Measurements from ENCODE around the gene RPH3AL. TPM values are rescaled to one million over a fixed set of nuclear protein-coding genes. Genes with fewer than 3 reads are reported as not detected.

The RPH3AL gene
- total and polyA plus RNA-seq, 2 of the 8 experiments (the other 6 are each of a cell fraction or from before 2014, with no cell fraction given), result 5.6 to 5.8 TPM

GRCh38 chr17:227078-227945 is 125.3 kb downstream of the RPH3AL start:
- Histone ChIP-seq H3K27me3 (replicated peaks in 1 of 4; ENCODE audit: control insufficient read depth in 3 of 4, extremely low read depth in 1 of 4, insufficient read depth in 3 of 4, low read length in 3 of 4) (no peaks in the 10 kb centered on the region), H4K8ac (ENCODE audit: extremely low read depth, insufficient read depth, low read length) (no peak overlapping the region; the same call in 1 of the 2 replicates), H3K27ac (ENCODE audit: low read depth, low read length) (no peak overlapping the region), H2BK5ac (ENCODE audit: low read depth, low read length) (no peak overlapping the region), H3K23ac (ENCODE audit: insufficient read length) (no peak overlapping the region), H3K79me1 (ENCODE audit: low read depth, low read length) (no peaks in the 10 kb centered on the region), H3K9me3 (ENCODE audit: insufficient read depth in 2 of 2, low read depth in 1 of 2, low read length in 1 of 2) (no peaks in the 10 kb centered on the region), H3K79me2 (ENCODE audit: control insufficient read depth in 1 of 2, insufficient read depth in 2 of 2, low read length in 2 of 2) (no peaks in the 10 kb centered on the region), H4K20me1 (replicated peaks in 1 of 2; ENCODE audit: control insufficient read depth in 1 of 2, insufficient read depth in 2 of 2, low read length in 2 of 2) (no peaks in the 10 kb centered on the region), H3K18ac (ENCODE audit: extremely low read depth, low read length) (no peak overlapping the region), H2AFZ (ENCODE audit: low read length) (no peak overlapping the region), H2BK15ac (ENCODE audit: low read length) (no peak overlapping the region), H4K5ac (ENCODE audit: insufficient read length, low read depth, low read length) (no peak overlapping the region), H2BK20ac (ENCODE audit: low read length) (no peak overlapping the region), H3K9ac (replicated peaks in 1 of 4; ENCODE audit: extremely low read depth in 1 of 4, low read depth in 3 of 4, low read length in 3 of 4) (no peak overlapping the region), H3K36me3 (ENCODE audit: control insufficient read depth in 2 of 4, insufficient read depth in 4 of 4, low read length in 3 of 4) (no peaks in the 10 kb centered on the region), H3K14ac (ENCODE audit: insufficient read length) (no peak overlapping the region), H3K4me1 (replicated peaks in 1 of 4; ENCODE audit: control insufficient read depth in 3 of 4, insufficient read depth in 4 of 4, low read length in 3 of 4) (peaks cover 0 to 13% (median 0%) of the 10 kb centered on the region in 4 experiments; a peak in 2 of 7 replicates), H3K4ac (replicated peaks; ENCODE audit: insufficient read length, low read depth, low read length) (no peak overlapping the region), H3K23me2 (ENCODE audit: low read depth, low read length) (no peaks in the 10 kb centered on the region), H2BK120ac (replicated peaks; ENCODE audit: low read depth, low read length) (no peak overlapping the region), H3K4me2 (ENCODE audit: insufficient read depth in 1 of 2, low read depth in 2 of 2, low read length in 2 of 2) (no peak overlapping the region), H2BK12ac (ENCODE audit: low read depth, low read length) (no peak overlapping the region), H3K56ac (replicated peaks; ENCODE audit: insufficient read length, low read depth, low read length) (no peak overlapping the region), H4K91ac (replicated peaks; ENCODE audit: insufficient read length, low read length) (no peak overlapping the region), H3K4me3 (ENCODE audit: extremely low read depth in 1 of 4, insufficient read depth in 2 of 4, low read depth in 3 of 4, low read length in 4 of 4) (no peak overlapping the region), H2AK5ac (ENCODE audit: low read depth, low read length) (no peak overlapping the region)
- FAIRE-seq, result no peak
- 87% methylated on average over 14 of the region's 15 CpGs; no CpG with 5 or more reads in 1 of the 2 experiments for WGBS, 2 experiments (ENCODE audit: extremely low coverage in 1 of 2, insufficient coverage in 1 of 2, insufficient read length in 1 of 2, insufficient replicate concordance in 2 of 2, low coverage in 1 of 2, low lambda C conversion rate in 2 of 2, missing lambda C conversion rate in 1 of 2)
- no peak for DNase-seq (ENCODE audit: low read depth in 1 of 2, low spot score in 2 of 2)
- TF ChIP-seq HDAC6 (IDR thresholded peaks at IDR 0.05; ENCODE audit: low read depth, low read length) (no peak), CHD2 (IDR thresholded peaks at IDR 0.05; ENCODE audit: low read length) (no peak), GTF2F1 (IDR thresholded peaks at IDR 0.05; ENCODE audit: borderline replicate concordance, low read depth, low read length) (no peak), ATF3 (IDR thresholded peaks at IDR 0.05; ENCODE audit: insufficient read depth, low read depth, low read length) (no peak), SP2 (IDR thresholded peaks at IDR 0.05; ENCODE audit: low read length) (no peak)
- POLR2A ChIA-PET (ENCODE audit: partially characterized antibody), result no interaction called here
- CTCF ChIA-PET (ENCODE audit: partially characterized antibody), result interaction anchor here (2.0 kb wide), 1 partner anchor 27 kb away, joined by 7 read pairs; no protein-coding TSS in a partner anchor

All from H1 (cell line).